HG03045 (cell line): ENCODE data around the gene ZNF783.
"Not testable (repeated sequence)": the region's sequence is repeated elsewhere in the genome, so short reads cannot be mapped to it uniquely, and the experiment has no call there.

Experiments
- ATAC-seq: cut with Tn5 transposase; IDR thresholded peaks from one replicate; pipeline ENCODE4 v1.9.1; 2021; ENCODE audit warnings: mild to moderate bottlenecking, moderate library complexity; ENCODE audit not compliant: unreplicated experiment

ZNF783 gene

GRCh38 chr7:149261829-149262617 is at the start of gene ZNF783:
Gene ZNF783, plus strand, starts transcription at chr7:149262196. Its CDS starts 138 bp downstream, at chr7:149262334.
- ATAC-seq = peak; percentile 87

DNA sequence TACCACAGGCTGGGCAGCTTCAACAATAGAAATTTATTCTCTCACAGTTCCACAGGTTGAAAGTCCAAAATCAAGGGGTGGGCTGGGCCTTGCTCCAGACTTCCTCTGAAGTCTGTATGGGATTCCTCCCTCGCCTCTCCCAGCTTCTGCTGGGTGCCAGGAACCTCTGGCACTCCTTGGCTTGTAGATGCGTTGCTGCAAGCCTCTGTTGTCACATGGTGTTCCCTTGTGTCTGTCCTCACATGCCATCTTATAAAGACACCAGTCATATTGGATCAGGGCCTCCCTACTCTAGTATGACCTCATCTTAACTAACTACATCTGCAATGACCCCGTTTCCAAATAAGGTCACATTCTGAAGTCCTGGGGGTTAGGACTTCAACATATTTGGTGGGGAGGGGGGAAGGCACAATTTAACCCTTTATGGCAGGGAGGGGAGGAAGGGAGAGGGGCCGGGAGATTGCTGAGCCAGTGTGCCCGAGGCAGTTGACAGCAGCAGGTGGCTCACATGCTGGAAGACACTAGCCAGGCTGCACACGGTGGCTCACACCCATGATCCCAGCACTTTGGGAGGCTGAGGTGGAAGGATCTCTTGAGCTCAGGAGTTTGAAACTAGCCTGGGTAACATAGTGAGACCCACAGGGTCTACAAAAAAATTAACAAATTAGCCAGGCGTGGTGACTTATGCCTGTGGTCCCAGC is 47.8 kb upstream of the ZNF783 start:
- no peak for ATAC-seq

- ATAC-seq = no peak
Observed at GRCh38 chr7:149216402-149216801, 45.6 kb upstream of the ZNF783 start.

- ATAC-seq = no peak
Observed at GRCh38 chr7:149217570-149217969, 44.4 kb upstream of the ZNF783 start.

GRCh38 chr7:149218469-149219420 is 43.3 kb upstream of the ZNF783 start:
- ATAC-seq = no peak

- no peak for ATAC-seq
Observed at GRCh38 chr7:149220534-149220933, 41.5 kb upstream of the ZNF783 start.

DNA sequence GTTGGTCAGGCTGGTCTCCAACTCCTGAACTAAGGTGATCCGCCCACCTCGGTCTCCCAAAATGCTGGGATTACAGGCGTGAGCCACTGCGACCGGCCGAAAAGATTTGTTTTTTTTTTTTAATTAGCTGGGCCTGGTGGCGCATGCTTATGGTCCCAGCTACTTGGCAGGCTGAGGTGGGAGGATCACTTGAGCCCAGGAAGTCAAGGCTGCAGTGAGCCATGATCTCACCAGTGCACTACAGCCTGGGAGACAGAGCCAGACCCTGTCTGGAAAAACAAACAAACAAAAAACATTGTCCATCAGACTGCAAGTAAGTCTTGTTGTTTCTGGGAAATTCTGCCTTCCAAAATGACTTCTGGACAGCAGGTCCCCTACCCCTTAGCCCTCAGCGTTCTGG is 38.8 kb upstream of the ZNF783 start:
- no peak for ATAC-seq

DNA sequence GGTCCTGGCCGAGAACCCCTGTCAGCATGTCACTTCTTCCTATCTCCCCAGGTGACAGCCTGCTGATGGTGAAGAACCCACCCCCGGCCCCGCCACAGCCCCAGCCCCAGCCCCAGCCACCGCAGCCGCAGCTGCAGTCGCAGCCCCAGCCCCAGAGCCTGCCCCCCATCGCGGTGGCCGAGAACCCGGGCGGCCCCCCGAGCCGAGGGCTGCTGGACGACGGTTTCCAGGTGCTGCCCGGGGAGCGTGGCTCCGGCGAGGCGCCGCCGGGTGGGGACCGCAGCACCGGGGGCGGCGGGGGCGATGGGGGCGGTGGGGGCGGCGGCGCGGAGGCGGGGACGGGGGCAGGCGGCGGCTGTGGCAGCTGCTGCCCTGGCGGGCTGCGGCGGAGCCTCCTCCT is 38.2 kb upstream of the ZNF783 start:
- no peak for ATAC-seq

GRCh38 chr7:149224352-149224751 is 37.6 kb upstream of the ZNF783 start:
- no peak for ATAC-seq

- ATAC-seq = no peak
Observed at GRCh38 chr7:149225106-149225505, 36.9 kb upstream of the ZNF783 start.

DNA sequence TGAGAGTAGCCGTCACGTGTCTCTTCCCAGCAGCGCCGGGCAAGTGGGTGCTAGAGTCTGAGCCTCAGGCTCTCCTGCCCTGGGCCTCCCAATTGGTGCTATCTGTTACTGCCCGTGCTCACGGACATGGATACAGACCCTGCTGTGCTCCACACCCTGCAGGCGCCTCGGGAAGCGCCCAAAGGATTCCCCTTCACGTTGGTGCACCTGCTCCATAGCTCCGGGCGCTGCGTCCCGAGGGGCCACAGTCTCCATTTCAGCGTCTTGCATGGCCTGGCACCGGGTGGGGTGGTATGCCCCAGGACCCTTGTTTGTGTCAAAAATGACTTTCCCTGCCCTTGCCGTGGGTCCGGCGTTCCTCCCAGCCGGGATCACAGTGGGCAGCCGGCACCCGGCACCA is 36.3 kb upstream of the ZNF783 start:
- ATAC-seq = no peak

DNA sequence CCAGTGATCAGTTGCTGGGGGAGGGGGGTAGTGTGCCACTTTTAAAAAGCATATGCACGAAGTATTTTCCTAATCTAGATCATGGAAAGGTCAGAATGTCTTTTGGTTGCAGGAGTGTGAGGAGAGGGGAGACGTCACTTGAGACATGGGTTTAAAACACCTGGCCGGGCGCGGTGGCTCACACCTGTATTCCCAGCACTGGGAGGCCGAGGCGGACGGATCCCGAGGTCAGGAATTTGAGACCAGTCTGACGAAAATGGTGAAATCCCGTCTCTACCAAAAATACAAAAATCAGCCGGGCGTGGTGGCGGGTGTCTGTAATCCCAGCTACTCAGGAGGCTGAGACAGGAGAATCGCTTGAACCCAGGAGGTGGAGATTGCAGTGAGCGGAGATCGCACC is 35.6 kb upstream of the ZNF783 start:
- not testable (repeated sequence) for ATAC-seq

GRCh38 chr7:149226840-149227494 is 35.0 kb upstream of the ZNF783 start:
- no peak for ATAC-seq

- no peak for ATAC-seq
Observed at GRCh38 chr7:149228831-149229471, 33.0 kb upstream of the ZNF783 start.

- no peak for ATAC-seq
Observed at GRCh38 chr7:149229526-149229925, 32.5 kb upstream of the ZNF783 start.

GRCh38 chr7:149232362-149232761 is 29.6 kb upstream of the ZNF783 start:
- ATAC-seq = no peak

GRCh38 chr7:149233655-149234204 is 28.3 kb upstream of the ZNF783 start:
- not testable (repeated sequence) for ATAC-seq

GRCh38 chr7:149237502-149237901 is 24.5 kb upstream of the ZNF783 start:
- no peak for ATAC-seq

DNA sequence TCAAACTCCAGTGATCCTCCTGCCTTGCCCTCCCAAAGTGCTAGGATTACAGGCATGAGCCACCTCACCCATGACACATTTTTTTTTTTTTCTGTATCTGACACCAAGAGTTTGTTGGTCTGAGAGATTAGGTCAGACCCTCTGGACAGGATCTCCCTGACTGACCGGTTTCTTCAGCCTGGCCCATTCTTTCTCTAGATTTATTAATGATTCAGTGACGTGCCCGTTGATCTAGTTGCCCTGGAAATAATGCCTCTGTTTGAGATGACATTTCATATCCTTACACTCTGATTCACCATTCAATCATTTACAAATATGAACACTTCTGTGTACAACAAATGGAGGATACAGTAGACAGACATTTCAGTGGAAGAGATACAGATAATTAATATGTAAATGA is 23.9 kb upstream of the ZNF783 start:
- no peak for ATAC-seq
